ENCODE results near the gene CRYL1. TPM values are rescaled to one million over a fixed set of nuclear protein-coding genes. Genes with fewer than 3 reads are reported as not detected.

CRYL1 gene
- total RNA-seq, 1 experiment from 2014 or later, result 2.9 TPM

- ATAC-seq (no peak), DNase-seq (ENCODE audit: low spot score) (no peak)
- Mint-ChIP-seq H3K36me3 (no peaks in the 10 kb centered on the region), H3K9me3 (peaks cover 4% of the 10 kb centered on the region; the same call in 1 of the 2 replicates), H3K27me3 (ENCODE audit: low read depth) (peaks cover 4% of the 10 kb centered on the region), H3K4me3 (no peak overlapping the region), H3K27ac (no peak overlapping the region), H3K4me1 (peaks cover 13% of the 10 kb centered on the region)
- TF ChIP-seq USF2 (CRISPR knock-in tag; IDR thresholded peaks at IDR 0.05) (no peak), USF1 (CRISPR knock-in tag; IDR thresholded peaks at IDR 0.05) (no peak), CDX4 (CRISPR knock-in tag; IDR thresholded peaks at IDR 0.05; ENCODE audit: borderline replicate concordance) (no peak), NFATC4 (CRISPR knock-in tag; IDR thresholded peaks at IDR 0.05) (no peak), SMAD3 (CRISPR knock-in tag; IDR thresholded peaks at IDR 0.05; ENCODE audit: borderline replicate concordance) (no peak), FOXP1 (CRISPR knock-in tag; IDR thresholded peaks at IDR 0.05; ENCODE audit: borderline replicate concordance) (no peak), ZBTB21 (CRISPR knock-in tag; IDR thresholded peaks at IDR 0.05; ENCODE audit: borderline replicate concordance) (no peak), ZNF532 (CRISPR knock-in tag; IDR thresholded peaks at IDR 0.05; ENCODE audit: borderline replicate concordance) (no peak), ELF4 (CRISPR knock-in tag; IDR thresholded peaks at IDR 0.05; ENCODE audit: low read depth) (no peak)
- TF ChIP-seq, protein P1, sequence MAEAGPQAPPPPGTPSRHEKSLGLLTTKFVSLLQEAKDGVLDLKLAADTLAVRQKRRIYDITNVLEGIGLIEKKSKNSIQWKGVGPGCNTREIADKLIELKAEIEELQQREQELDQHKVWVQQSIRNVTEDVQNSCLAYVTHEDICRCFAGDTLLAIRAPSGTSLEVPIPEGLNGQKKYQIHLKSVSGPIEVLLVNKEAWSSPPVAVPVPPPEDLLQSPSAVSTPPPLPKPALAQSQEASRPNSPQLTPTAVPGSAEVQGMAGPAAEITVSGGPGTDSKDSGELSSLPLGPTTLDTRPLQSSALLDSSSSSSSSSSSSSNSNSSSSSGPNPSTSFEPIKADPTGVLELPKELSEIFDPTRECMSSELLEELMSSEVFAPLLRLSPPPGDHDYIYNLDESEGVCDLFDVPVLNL (CRISPR knock-in tag; IDR thresholded peaks at IDR 0.05; ENCODE audit: borderline replicate concordance, low read depth), result no peak
- TF ChIP-seq, protein P2, sequence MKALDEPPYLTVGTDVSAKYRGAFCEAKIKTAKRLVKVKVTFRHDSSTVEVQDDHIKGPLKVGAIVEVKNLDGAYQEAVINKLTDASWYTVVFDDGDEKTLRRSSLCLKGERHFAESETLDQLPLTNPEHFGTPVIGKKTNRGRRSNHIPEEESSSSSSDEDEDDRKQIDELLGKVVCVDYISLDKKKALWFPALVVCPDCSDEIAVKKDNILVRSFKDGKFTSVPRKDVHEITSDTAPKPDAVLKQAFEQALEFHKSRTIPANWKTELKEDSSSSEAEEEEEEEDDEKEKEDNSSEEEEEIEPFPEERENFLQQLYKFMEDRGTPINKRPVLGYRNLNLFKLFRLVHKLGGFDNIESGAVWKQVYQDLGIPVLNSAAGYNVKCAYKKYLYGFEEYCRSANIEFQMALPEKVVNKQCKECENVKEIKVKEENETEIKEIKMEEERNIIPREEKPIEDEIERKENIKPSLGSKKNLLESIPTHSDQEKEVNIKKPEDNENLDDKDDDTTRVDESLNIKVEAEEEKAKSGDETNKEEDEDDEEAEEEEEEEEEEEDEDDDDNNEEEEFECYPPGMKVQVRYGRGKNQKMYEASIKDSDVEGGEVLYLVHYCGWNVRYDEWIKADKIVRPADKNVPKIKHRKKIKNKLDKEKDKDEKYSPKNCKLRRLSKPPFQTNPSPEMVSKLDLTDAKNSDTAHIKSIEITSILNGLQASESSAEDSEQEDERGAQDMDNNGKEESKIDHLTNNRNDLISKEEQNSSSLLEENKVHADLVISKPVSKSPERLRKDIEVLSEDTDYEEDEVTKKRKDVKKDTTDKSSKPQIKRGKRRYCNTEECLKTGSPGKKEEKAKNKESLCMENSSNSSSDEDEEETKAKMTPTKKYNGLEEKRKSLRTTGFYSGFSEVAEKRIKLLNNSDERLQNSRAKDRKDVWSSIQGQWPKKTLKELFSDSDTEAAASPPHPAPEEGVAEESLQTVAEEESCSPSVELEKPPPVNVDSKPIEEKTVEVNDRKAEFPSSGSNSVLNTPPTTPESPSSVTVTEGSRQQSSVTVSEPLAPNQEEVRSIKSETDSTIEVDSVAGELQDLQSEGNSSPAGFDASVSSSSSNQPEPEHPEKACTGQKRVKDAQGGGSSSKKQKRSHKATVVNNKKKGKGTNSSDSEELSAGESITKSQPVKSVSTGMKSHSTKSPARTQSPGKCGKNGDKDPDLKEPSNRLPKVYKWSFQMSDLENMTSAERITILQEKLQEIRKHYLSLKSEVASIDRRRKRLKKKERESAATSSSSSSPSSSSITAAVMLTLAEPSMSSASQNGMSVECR (CRISPR knock-in tag; IDR thresholded peaks at IDR 0.05; ENCODE audit: borderline replicate concordance), result no peak
- ChIA-PET CTCF (interaction anchor here (1.4 kb wide), 1 partner anchor 10 kb away, joined by 4 read pairs; no protein-coding TSS in a partner anchor), POLR2A (no interaction called here)
Observed at GRCh38 chr13:20544201-20544923, 18.7 kb upstream of the CRYL1 start.

Measured in WTC11 (cell line).